Measurements from ENCODE around the gene TRPM4. TPM values are rescaled to one million over a fixed set of nuclear protein-coding genes. Genes with fewer than 3 reads are reported as not detected.
"Not testable (repeated sequence)": the region's sequence is repeated elsewhere in the genome, so short reads cannot be mapped to it uniquely, and the experiment has no call there.

Gene TRPM4
- total RNA-seq, 2 experiments from 2014 or later, result not detected

- ATAC-seq (no peak), DNase-seq (no peak)
- Mint-ChIP-seq H3K36me3 (ENCODE audit: low read depth) (no peaks in the 10 kb centered on the region), H3K27me3 (ENCODE audit: low read depth) (no peaks in the 10 kb centered on the region), H3K27ac (no peak overlapping the region), H3K9me3 (ENCODE audit: insufficient read depth) (no peaks in the 10 kb centered on the region), H3K4me1 (ENCODE audit: low read depth) (peaks cover 8% of the 10 kb centered on the region), H3K4me3 (no peak overlapping the region)
- POLR2A ChIA-PET, result no interaction called here
- CTCF ChIA-PET, result interaction anchor here (2.1 kb wide), 1 partner anchor 104 kb away, joined by 5 read pairs; no protein-coding TSS in a partner anchor
Observed at GRCh38 chr19:49201042-49201441, 43.5 kb downstream of the TRPM4 start.

- no peaks in the 10 kb centered on the region for H3K27me3 Mint-ChIP-seq (ENCODE audit: low read depth)
- CTCF ChIA-PET, result no interaction called here
- ATAC-seq, result no peak
Observed at GRCh38 chr19:49205114-49205513, 47.5 kb downstream of the TRPM4 start.

GRCh38 chr19:49209502-49209901 is 51.9 kb downstream of the TRPM4 start:
- POLR2A ChIA-PET, H3K4me3 Mint-ChIP-seq, ATAC-seq: not testable (repeated sequence)

More at GRCh38 chr19:49205114-49205513, 47.5 kb downstream of the TRPM4 start:
- no peak for DNase-seq
- Mint-ChIP-seq H3K4me3 (no peak overlapping the region), H3K9me3 (ENCODE audit: insufficient read depth) (no peaks in the 10 kb centered on the region), H3K36me3 (ENCODE audit: low read depth) (no peaks in the 10 kb centered on the region), H3K27ac (no peak overlapping the region), H3K4me1 (ENCODE audit: low read depth) (peaks cover 14% of the 10 kb centered on the region)
- POLR2A ChIA-PET, result no interaction called here

GRCh38 chr19:49210108-49210900 is 52.7 kb downstream of the TRPM4 start:
- peaks cover 15% of the 10 kb centered on the region for H3K4me1 Mint-ChIP-seq (ENCODE audit: low read depth)
- CTCF ChIA-PET, result interaction anchor here (1.0 to 1.5 kb wide), 3 partner anchors 11 to 113 kb away, joined by 3 to 7 read pairs (median 6); no protein-coding TSS in a partner anchor
- DNase-seq (peak; percentile 42), ATAC-seq (peak; percentile 65)
- no peaks in the 10 kb centered on the region for H3K27me3 Mint-ChIP-seq (ENCODE audit: low read depth)
- no peak overlapping the region for H3K4me3 Mint-ChIP-seq
- H3K36me3 Mint-ChIP-seq (ENCODE audit: low read depth), result no peaks in the 10 kb centered on the region
- POLR2A ChIA-PET, result no interaction called here
- no peak overlapping the region for H3K27ac Mint-ChIP-seq
- no peaks in the 10 kb centered on the region for H3K9me3 Mint-ChIP-seq (ENCODE audit: insufficient read depth)

More at GRCh38 chr19:49209502-49209901, 51.9 kb downstream of the TRPM4 start:
- peaks cover 15% of the 10 kb centered on the region for H3K4me1 Mint-ChIP-seq (ENCODE audit: low read depth)
- DNase-seq; H3K27me3 Mint-ChIP-seq (ENCODE audit: low read depth); H3K27ac Mint-ChIP-seq; H3K36me3 Mint-ChIP-seq (ENCODE audit: low read depth); H3K9me3 Mint-ChIP-seq (ENCODE audit: insufficient read depth): not testable (repeated sequence)
- CTCF ChIA-PET, result interaction anchor here (2.5 to 2.7 kb wide), 2 partner anchors 11 to 111 kb away, joined by 17 to 21 read pairs; no protein-coding TSS in a partner anchor

GRCh38 chr19:49210901-49211451 is 53.4 kb downstream of the TRPM4 start:
- Mint-ChIP-seq H3K27ac (no peak overlapping the region), H3K4me3 (no peak overlapping the region), H3K4me1 (ENCODE audit: low read depth) (peaks cover 15% of the 10 kb centered on the region), H3K27me3 (ENCODE audit: low read depth) (no peaks in the 10 kb centered on the region), H3K9me3 (ENCODE audit: insufficient read depth) (no peaks in the 10 kb centered on the region), H3K36me3 (ENCODE audit: low read depth) (no peaks in the 10 kb centered on the region)
- ATAC-seq (no peak), DNase-seq (no peak)
- CTCF ChIA-PET, result interaction anchor here (1.0 to 1.5 kb wide), 3 partner anchors 12 to 113 kb away, joined by 3 to 7 read pairs (median 6); no protein-coding TSS in a partner anchor
- POLR2A ChIA-PET, result no interaction called here

- Mint-ChIP-seq H3K36me3 (ENCODE audit: low read depth) (no peaks in the 10 kb centered on the region), H3K4me1 (ENCODE audit: low read depth) (peaks cover 15% of the 10 kb centered on the region), H3K9me3 (ENCODE audit: insufficient read depth) (no peaks in the 10 kb centered on the region), H3K4me3 (no peak overlapping the region), H3K27ac (no peak overlapping the region), H3K27me3 (ENCODE audit: low read depth) (no peaks in the 10 kb centered on the region)
- ATAC-seq, result no peak
- POLR2A ChIA-PET, result no interaction called here
- no peak for DNase-seq
- CTCF ChIA-PET, result interaction anchor here (1.0 kb wide), 1 partner anchor 14 kb away, joined by 3 read pairs; no protein-coding TSS in a partner anchor
Observed at GRCh38 chr19:49212016-49212701, 54.6 kb downstream of the TRPM4 start.

- Mint-ChIP-seq H3K9me3 (ENCODE audit: insufficient read depth) (no peaks in the 10 kb centered on the region), H3K27me3 (ENCODE audit: low read depth) (no peaks in the 10 kb centered on the region), H3K27ac (no peak overlapping the region), H3K36me3 (ENCODE audit: low read depth) (no peaks in the 10 kb centered on the region), H3K4me1 (ENCODE audit: low read depth) (peaks cover 8% of the 10 kb centered on the region), H3K4me3 (no peak overlapping the region)
- ChIA-PET CTCF (interaction anchor here (1.1 to 1.6 kb wide), 2 partner anchors 116 to 126 kb away, joined by 3 to 4 read pairs; no protein-coding TSS in a partner anchor), POLR2A (no interaction called here)
- ATAC-seq, result no peak
- DNase-seq, result no peak
Observed at GRCh38 chr19:49213791-49214190, 56.2 kb downstream of the TRPM4 start.

- Mint-ChIP-seq H3K36me3 (ENCODE audit: low read depth) (no peaks in the 10 kb centered on the region), H3K27ac (no peak overlapping the region), H3K27me3 (ENCODE audit: low read depth) (no peaks in the 10 kb centered on the region), H3K9me3 (ENCODE audit: insufficient read depth) (no peaks in the 10 kb centered on the region), H3K4me3 (no peak overlapping the region), H3K4me1 (ENCODE audit: low read depth) (peaks cover 8% of the 10 kb centered on the region)
- no peak for DNase-seq
- POLR2A ChIA-PET, result no interaction called here
- no peak for ATAC-seq
- CTCF ChIA-PET, result interaction anchor here (0.8 to 2.6 kb wide), 2 partner anchors 16 to 117 kb away, joined by 3 to 8 read pairs; no protein-coding TSS in a partner anchor
Observed at GRCh38 chr19:49214701-49215100, 57.1 kb downstream of the TRPM4 start.

- no peak overlapping the region for H3K4me3 Mint-ChIP-seq
Observed at GRCh38 chr19:49216071-49216470, 58.5 kb downstream of the TRPM4 start.

GRCh38 chr19:49217382-49217781 is 59.8 kb downstream of the TRPM4 start:
- Mint-ChIP-seq H3K36me3 (ENCODE audit: low read depth) (no peaks in the 10 kb centered on the region), H3K9me3 (ENCODE audit: insufficient read depth) (no peaks in the 10 kb centered on the region), H3K27me3 (ENCODE audit: low read depth) (no peaks in the 10 kb centered on the region), H3K4me1 (ENCODE audit: low read depth) (no peaks in the 10 kb centered on the region), H3K27ac (no peak overlapping the region), H3K4me3 (no peak overlapping the region)
- no peak for ATAC-seq
- ChIA-PET CTCF (interaction anchor here (1.6 kb wide), 1 partner anchor 120 kb away, joined by 5 read pairs; no protein-coding TSS in a partner anchor), POLR2A (no interaction called here)
- no peak for DNase-seq

More at GRCh38 chr19:49216071-49216470, 58.5 kb downstream of the TRPM4 start:
- no peaks in the 10 kb centered on the region for H3K9me3 Mint-ChIP-seq (ENCODE audit: insufficient read depth)
- H3K27ac Mint-ChIP-seq, result no peak overlapping the region
- no peak for ATAC-seq
- no peak for DNase-seq
- POLR2A ChIA-PET, result no interaction called here
- no peaks in the 10 kb centered on the region for H3K27me3 Mint-ChIP-seq (ENCODE audit: low read depth)
- CTCF ChIA-PET, result interaction anchor here (1.0 to 2.6 kb wide), 3 partner anchors 9 to 118 kb away, joined by 3 to 8 read pairs (median 5); no protein-coding TSS in a partner anchor
- H3K4me1 Mint-ChIP-seq (ENCODE audit: low read depth), result peaks cover 2% of the 10 kb centered on the region
- H3K36me3 Mint-ChIP-seq (ENCODE audit: low read depth), result no peaks in the 10 kb centered on the region

GRCh38 chr19:49222011-49222410 is 64.4 kb downstream of the TRPM4 start:
- Mint-ChIP-seq H3K4me3 (no peak overlapping the region), H3K27ac (no peak overlapping the region), H3K4me1 (ENCODE audit: low read depth) (peaks cover 10% of the 10 kb centered on the region)

More at GRCh38 chr19:49222011-49222410, 64.4 kb downstream of the TRPM4 start:
- Mint-ChIP-seq H3K27me3 (ENCODE audit: low read depth) (no peaks in the 10 kb centered on the region), H3K36me3 (ENCODE audit: low read depth) (no peaks in the 10 kb centered on the region), H3K9me3 (ENCODE audit: insufficient read depth) (no peaks in the 10 kb centered on the region)
- ATAC-seq, result no peak
- POLR2A ChIA-PET, result interaction anchor here (1.0 kb wide), 1 partner anchor 112 kb away, joined by 3 read pairs; no protein-coding TSS in a partner anchor
- CTCF ChIA-PET, result interaction anchor here (1.2 to 2.1 kb wide), 3 partner anchors 23 to 124 kb away, joined by 3 to 7 read pairs (median 3); no protein-coding TSS in a partner anchor
- no peak for DNase-seq

Measured in activated CD8-positive, alpha-beta T cell treated with anti-CD3 and anti-CD28 coated beads, Interleukin-2, amount 10 ng/mL, durations not matched to agents 7 days and 5 days (primary cell).